Thyroid gland (tissue), 4 donors: ENCODE results near the gene SIRT2. TPM values are rescaled to one million over a fixed set of nuclear protein-coding genes. Genes with fewer than 3 reads are reported as not detected.

Experiments used
- DNase-seq, 2 donors: peaks; one replicate each; pipeline ENCODE4 v3.0.0-alpha.2; 2019
- H3K27ac ChIP-seq, 3 donors: fragments of 200-600 bp; sonication (generic); 1 replicate in 2 of 3; 2 replicates in 1 of 3; pipeline ENCODE4 v1.5.1; 2016 to 2019; ENCODE audit warnings: mild to moderate bottlenecking in 1 of 3, moderate library complexity in 1 of 3
- H3K27me3 ChIP-seq: fragments of 200-600 bp; sonication (generic); one replicate; pipeline ENCODE4 v1.5.1; 2019
- H3K36me3 ChIP-seq, 2 donors: fragments of 200-600 bp; sonication (generic); one replicate each; pipeline ENCODE4 v1.5.1; 2016 to 2019
- H3K4me1 ChIP-seq, 2 donors: fragments of 200-600 bp; sonication (generic); one replicate each; pipeline ENCODE4 v1.5.1; 2017 to 2019
- H3K4me3 ChIP-seq, 3 donors: fragments of 200-600 bp; sonication (generic); replicated peaks in 1 of 3; 1 replicate in 2 of 3; 2 replicates in 1 of 3; pipeline ENCODE4 v1.5.1; 2016; ENCODE audit warnings: mild to moderate bottlenecking in 1 of 3
- H3K9me3 ChIP-seq: fragments of 200-600 bp; sonication (generic); one replicate; pipeline ENCODE4 v1.5.1; 2017
- CTCF ChIP-seq, 6 experiments: fragments of 200-600 bp in 3 of 6; fragments of 450-650 bp in 3 of 6; sonication (generic) in 3 of 6; IDR thresholded peaks; one replicate each; pipeline ENCODE4 v1.5.1; 2016 to 2019; ENCODE audit warnings: antibody characterized with exemption in 6 of 6, mild to moderate bottlenecking in 2 of 6, inconsistent platforms in 1 of 6, moderate library complexity in 1 of 6
- POLR2A ChIP-seq, 2 donors: fragments of 450-650 bp; IDR thresholded peaks; one replicate each; pipeline ENCODE4 v1.6.1; 2017; ENCODE audit warnings: antibody characterized with exemption in 2 of 2, mild to moderate bottlenecking in 2 of 2, moderate library complexity in 1 of 2
- WGBS, 2 donors: methylation state at CpG; one replicate each; pipeline ENCODE4 v1.1.5; 2017; 5-methylcytosine and 5-hydroxymethylcytosine counted together
- intact Hi-C: fragments of 100-400 bp; cut with DNase I; formaldehyde crosslinking; loops from one replicate; pipeline ENCODE4 v1.15.1; 2023
- total RNA-seq, 4 donors: library from RNA; depleted of rRNA; stranded (reverse); fragments of >200 nt; gene quantifications; one replicate each; pipeline ENCODE4 v1.2.3, GENCODE V29; 2016

The SIRT2 gene
- total RNA-seq, 4 donors from 2014 or later = 69.6 to 107 (median 90.7) TPM

- DNase-seq = peak in 1 of 2 donors; percentile 40
- 6 to 8% methylated on average over 16 to 23 of the region's 25 CpGs for WGBS, 2 donors
- H3K27ac ChIP-seq = peak overlapping the region; percentile 41 to 81 (median 71)
- no peak for TF ChIP-seq POLR2A (IDR thresholded peaks at IDR 0.05)
- H3K36me3 ChIP-seq = no peaks in the 10 kb centered on the region
- H3K9me3 ChIP-seq = no peaks in the 10 kb centered on the region
- H3K4me3 ChIP-seq = peak overlapping the region; percentile 48 to 71 (median 62)
- no peaks in the 10 kb centered on the region for H3K27me3 ChIP-seq
- intact Hi-C loops = loop anchor here (5.0 kb wide), 1 partner anchor 52 kb away; the partner anchor contains the start of gene HNRNPL
- peaks cover 20 to 26% of the 10 kb centered on the region in 2 donors for H3K4me1 ChIP-seq
Measured at GRCh38 chr19:38898788-38899446, 501 bp downstream of the SIRT2 start.

GRCh38 chr19:38894968-38895367, 4.5 kb downstream of the SIRT2 start:
- Histone ChIP-seq H3K27me3 (no peaks in the 10 kb centered on the region), H3K36me3 (peaks cover under 1 to 1% of the 10 kb centered on the region in 2 donors), H3K27ac (peak overlapping the region in 2 of 3 donors; percentile 4 to 56), H3K9me3 (no peaks in the 10 kb centered on the region), H3K4me3 (no peak overlapping the region), H3K4me1 (peaks cover 25 to 33% of the 10 kb centered on the region in 2 donors)
- 74 to 79% methylated on average over 9 of the region's 9 CpGs for whole genome bisulfite sequencing, 2 donors
- DNase-seq = no peak
- intact Hi-C loops = loop anchor here (5.0 kb wide), 1 partner anchor 48 kb away; the partner anchor contains the start of gene HNRNPL
- TF ChIP-seq POLR2A (IDR thresholded peaks at IDR 0.05) (no peak), CTCF (IDR thresholded peaks at IDR 0.05) (no peak)

- Histone ChIP-seq H3K9me3 (no peaks in the 10 kb centered on the region), H3K4me3 (no peak overlapping the region), H3K36me3 (peaks cover 16% of the 10 kb centered on the region in 2 donors), H3K27me3 (no peaks in the 10 kb centered on the region), H3K4me1 (peaks cover 20 to 29% of the 10 kb centered on the region in 2 donors), H3K27ac (peak overlapping the region; percentile 56 to 77 (median 60))
- whole genome bisulfite sequencing, 2 donors = 21 to 28% methylated on average over 10 of the region's 14 CpGs
- TF ChIP-seq CTCF (IDR thresholded peaks at IDR 0.05) (no peak), POLR2A (IDR thresholded peaks at IDR 0.05) (no peak)
- intact Hi-C loops = no loop called here
- peak; percentile 81 to 83 for DNase-seq
Measured at GRCh38 chr19:38893341-38893771, 6.1 kb downstream of the SIRT2 start.

GRCh38 chr19:38892841-38893240, 6.6 kb downstream of the SIRT2 start:
- TF ChIP-seq CTCF (IDR thresholded peaks at IDR 0.05) (no peak), POLR2A (IDR thresholded peaks at IDR 0.05) (no peak)
- Histone ChIP-seq H3K4me3 (no peak overlapping the region), H3K9me3 (no peaks in the 10 kb centered on the region), H3K36me3 (peaks cover 16% of the 10 kb centered on the region in 2 donors), H3K27me3 (no peaks in the 10 kb centered on the region), H3K4me1 (peaks cover 16 to 24% of the 10 kb centered on the region in 2 donors), H3K27ac (peak overlapping the region; percentile 56 to 77 (median 60))
- DNase-seq = no peak
- intact Hi-C loops = no loop called here
- WGBS, 2 donors = 58 to 61% methylated on average over 5 of the region's 5 CpGs

- intact Hi-C loops = no loop called here
- H3K36me3 ChIP-seq = peaks cover 16% of the 10 kb centered on the region in 2 donors
- H3K9me3 ChIP-seq = no peaks in the 10 kb centered on the region
- no peaks in the 10 kb centered on the region for H3K27me3 ChIP-seq
- no peak for DNase-seq
- no peak for TF ChIP-seq CTCF (IDR thresholded peaks at IDR 0.05)
- TF ChIP-seq POLR2A (IDR thresholded peaks at IDR 0.05) = no peak
- H3K4me3 ChIP-seq = no peak overlapping the region
- no peak overlapping the region for H3K27ac ChIP-seq
- WGBS, 2 donors = 92 to 94% methylated on average over 6 of the region's 6 CpGs
- H3K4me1 ChIP-seq = peaks cover 16 to 19% of the 10 kb centered on the region in 2 donors
Measured at GRCh38 chr19:38891771-38892170, 7.6 kb downstream of the SIRT2 start.
